HG02763 (cell line): ENCODE data around the gene CELSR3.

Source experiments
- ATAC-seq: cut with Tn5 transposase; IDR thresholded peaks from one replicate; pipeline ENCODE4 v1.9.1; 2021; ENCODE audit warnings: mild to moderate bottlenecking, moderate library complexity; ENCODE audit not compliant: unreplicated experiment

CELSR3 gene

DNA sequence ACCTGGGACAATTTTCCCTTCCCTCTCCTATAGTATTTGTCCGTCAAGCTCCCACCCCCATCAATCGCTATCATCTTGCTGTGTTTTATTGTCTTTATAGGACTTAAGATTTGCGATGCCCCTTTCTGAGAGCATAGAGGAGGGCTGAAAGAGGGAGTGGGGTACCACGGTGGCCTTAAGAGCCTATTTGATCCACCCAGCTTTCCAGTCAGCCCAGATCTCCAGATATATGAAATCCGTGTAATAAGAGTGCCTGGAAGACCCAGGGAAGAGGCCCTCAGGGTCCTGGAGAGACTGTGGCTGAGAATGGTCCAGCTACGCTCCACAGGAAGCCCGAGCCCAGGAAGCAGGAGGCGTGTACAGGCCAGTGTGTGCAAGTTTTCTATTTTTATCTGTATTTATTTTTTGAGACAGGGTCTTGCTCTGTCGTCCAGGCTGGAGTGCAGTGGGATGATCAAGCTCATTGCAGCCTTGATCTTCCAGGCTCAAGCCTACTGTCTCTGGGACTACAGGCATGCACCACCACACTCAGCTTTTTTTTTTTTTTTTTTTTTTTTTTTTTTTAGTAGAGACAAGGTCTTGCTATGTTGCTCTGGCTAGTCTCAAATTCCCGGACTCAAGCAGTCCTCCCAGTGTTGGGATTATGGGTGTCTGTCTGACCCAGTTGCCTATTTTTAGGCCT is 24.0 kb upstream of the CELSR3 start:
- no peak for ATAC-seq

GRCh38 chr3:48685603-48686511 is 23.2 kb upstream of the CELSR3 start, which contains the start of gene NCKIPSD:
Gene NCKIPSD (minus strand): TSS chr3:48685915. CDS start chr3:48685807, 108 bp downstream.
- peak; percentile 71 for ATAC-seq

DNA sequence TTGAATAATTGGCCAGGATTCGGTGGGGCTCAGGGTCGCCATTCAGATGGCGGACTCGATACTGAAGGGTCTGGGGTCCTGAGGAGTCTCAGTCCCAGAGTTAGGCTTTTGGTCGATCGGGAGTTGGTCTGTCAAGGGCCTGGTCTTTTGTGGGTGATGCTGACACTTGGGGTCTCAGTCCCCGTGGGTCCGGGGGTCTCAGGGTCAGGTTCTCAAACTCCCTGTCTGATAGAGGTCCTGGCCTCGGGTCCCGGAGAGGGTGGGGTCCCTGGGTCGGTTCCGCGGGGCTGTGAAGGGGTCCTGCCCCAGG is 22.6 kb upstream of the CELSR3 start:
- ATAC-seq = no peak

DNA sequence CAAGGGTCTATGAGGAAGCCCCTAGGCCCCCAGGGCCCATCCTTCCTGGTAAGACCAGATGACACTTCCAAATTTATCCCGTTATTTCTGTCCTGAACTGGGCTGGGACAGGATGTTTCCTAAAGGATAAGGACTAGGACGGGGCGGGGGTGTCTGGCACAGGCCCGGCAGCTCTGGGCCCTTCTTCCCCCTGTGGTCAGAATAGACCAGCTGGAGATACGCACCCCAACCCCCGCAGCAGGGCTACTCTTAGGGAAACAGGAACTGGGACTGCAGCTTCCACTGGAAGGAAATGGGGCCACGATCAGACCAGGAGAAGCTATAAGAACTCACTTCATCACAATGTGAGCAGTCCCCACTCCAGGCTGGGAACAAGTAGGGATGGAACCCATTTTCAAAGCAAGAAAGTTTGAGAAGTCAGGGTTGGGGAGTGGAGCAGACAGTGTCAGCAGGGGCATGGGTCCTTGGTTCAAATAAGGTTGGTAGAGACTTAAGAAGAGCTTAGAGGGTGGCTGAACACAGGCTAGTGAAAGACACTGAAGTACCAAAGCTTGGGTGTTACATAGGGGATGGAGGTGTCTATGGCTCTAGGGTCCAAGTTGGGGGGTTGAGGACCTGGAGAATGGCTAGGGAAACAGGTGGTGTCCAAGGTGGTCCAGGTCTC is 21.9 kb upstream of the CELSR3 start:
- no peak for ATAC-seq

DNA sequence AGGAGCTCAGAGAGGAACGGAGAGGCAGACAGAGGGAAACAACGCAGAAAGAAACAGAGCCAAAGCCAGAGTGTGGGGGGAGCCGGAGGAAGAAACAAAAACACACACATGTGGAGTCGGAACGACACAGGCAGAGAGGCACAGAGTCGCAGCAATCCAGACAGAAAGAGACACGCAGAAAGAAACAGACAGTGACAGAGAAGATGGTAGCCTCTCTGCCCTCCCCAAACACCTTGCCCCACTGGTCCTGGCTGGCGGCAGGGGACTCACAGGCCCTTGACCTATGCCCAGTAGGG is 21.3 kb upstream of the CELSR3 start:
- ATAC-seq = no peak

DNA sequence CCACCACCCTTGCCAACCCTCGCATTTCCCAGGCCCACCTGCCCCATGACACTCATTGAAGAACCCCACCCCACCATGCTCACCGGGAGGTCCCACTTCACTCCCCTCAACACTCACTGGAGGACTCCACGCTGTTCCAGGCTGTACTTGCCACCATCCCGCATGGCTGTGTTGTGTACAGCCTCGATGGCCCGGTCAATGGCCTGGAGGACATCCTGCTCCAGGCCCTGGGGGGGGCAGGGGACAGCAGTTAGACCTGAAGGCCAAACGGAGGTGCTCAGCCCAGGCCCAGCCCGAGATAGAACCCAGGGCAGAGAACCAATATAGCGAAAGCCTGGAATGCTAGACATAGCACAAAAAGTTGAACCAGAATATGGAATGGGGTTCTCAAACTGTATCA is 20.1 kb upstream of the CELSR3 start:
- no peak for ATAC-seq

GRCh38 chr3:48681974-48682610 is 19.4 kb upstream of the CELSR3 start:
- ATAC-seq = no peak

DNA sequence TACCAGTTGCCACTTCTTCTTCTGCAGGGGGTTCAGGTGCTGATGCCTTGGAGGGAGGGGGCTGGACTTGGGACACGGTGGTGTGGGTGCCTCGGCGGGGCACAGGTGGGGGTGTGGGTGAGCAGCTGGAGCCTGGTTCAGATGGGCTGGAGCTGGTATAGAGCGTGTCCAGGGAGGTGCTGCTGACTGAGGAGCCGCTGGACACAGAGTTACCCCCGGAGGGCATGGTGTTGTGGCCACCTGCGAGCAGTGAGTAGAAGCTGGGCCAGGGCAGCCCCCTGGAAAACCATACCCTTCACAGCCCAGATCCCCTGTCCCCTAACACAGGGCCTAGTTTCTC is 18.8 kb upstream of the CELSR3 start:
- ATAC-seq = no peak

- ATAC-seq = no peak
Observed at GRCh38 chr3:48680811-48681540, 18.3 kb upstream of the CELSR3 start.

GRCh38 chr3:48679411-48680391 is 17.0 kb upstream of the CELSR3 start:
- ATAC-seq = no peak

- no peak for ATAC-seq
Observed at GRCh38 chr3:48678566-48679380, 16.1 kb upstream of the CELSR3 start.

DNA sequence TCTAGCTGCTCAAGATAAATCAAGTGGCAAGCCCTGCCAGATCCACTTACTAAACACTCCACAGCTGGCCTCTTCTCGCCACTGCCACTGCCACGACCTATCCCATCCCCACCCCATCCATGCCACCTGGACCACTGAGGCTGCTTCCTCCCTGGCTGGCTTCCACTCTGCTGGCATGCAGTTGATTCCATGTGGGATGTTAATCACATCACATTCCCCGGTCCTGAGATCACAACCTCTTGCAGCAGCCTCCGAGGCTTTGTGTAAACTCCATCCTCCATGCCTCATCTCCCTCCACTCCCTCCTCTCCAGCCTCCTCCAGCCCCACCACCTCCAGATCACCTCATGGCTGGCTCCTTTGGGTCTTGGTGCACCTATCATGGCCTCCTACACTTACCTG is 15.4 kb upstream of the CELSR3 start:
- ATAC-seq = no peak

DNA sequence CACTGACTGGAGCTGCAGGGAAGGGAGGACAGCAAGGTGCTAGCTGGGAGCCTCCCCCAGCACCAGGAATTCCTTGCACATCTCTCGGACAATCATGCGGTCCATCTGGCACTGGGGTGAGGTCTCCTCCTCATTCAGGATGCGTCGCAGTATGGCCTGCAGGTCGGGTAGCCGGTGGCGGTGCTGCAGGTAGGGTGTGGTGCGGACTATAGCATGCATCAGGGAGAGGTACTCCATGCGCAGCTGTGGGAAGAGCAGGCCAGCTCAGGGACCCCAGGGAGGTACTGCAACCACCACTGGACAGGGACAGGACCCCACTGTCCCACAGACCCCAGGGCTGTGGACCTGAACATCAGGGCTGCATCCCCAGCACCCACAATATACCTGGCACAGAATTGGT is 11.8 kb upstream of the CELSR3 start:
- ATAC-seq = no peak

DNA sequence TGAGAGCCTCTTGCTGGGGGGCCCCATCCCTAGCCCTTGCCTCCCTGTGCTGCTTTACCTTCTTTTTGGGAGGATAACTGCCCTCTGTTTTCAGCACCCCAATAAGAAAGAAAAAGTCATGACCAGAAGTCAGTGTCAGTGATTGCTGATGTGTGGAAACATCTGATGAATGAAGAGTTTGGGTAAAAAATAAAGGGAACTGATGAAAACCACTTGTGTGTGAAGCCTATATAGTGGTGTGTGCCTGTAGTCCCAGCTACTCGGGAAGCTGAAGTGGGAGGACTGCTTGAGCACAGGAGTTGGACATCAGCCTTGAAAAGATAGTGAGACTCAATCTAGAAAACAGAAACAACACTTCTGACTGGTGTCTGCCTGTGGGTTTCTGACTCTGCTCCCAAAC is 9.8 kb upstream of the CELSR3 start:
- no peak for ATAC-seq

- no peak for ATAC-seq
Observed at GRCh38 chr3:48664929-48665328, 2.2 kb upstream of the CELSR3 start.

GRCh38 chr3:48664313-48664644 is 1.6 kb upstream of the CELSR3 start:
- ATAC-seq = no peak

DNA sequence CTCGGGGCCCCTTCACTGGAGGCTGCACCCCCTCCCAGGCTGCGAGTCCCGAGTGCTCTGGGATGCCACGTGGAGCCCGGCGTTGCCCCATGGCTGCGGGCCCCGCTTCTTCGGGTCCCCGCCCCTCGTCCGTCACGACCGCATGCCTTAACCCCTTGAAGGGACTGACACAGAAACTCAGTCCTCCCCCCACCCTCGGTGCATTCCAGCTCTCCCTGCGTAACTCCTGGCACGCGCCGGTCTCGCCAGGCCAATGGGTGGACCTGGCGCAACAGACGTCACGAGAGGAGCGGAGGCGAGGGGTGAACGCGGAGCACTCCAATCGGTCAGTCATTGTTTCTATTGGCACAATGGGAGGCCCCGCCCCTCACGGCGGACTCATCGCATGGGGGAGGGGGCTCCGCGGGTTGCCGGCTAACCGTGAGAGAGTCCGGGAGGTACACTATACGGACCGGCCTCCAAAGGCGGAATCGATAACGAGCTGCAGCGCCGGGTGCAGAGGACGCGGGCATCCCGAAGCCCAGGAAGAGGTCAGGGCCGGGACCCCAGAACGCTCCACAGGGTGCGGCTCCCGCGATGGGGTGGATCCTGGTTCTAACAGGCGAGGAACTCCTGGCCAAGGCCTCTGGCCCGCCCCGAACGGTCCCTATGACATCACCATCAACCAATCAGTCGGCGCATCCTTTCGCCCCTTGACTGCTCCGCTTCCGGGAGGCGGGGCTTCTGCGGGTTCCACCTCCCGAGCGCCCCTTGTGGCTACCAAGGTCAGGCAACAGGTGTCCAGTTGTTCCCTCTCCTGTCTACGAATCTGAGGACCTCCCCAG is 1.0 kb upstream of the CELSR3 start:
- ATAC-seq = peak; percentile 80

DNA sequence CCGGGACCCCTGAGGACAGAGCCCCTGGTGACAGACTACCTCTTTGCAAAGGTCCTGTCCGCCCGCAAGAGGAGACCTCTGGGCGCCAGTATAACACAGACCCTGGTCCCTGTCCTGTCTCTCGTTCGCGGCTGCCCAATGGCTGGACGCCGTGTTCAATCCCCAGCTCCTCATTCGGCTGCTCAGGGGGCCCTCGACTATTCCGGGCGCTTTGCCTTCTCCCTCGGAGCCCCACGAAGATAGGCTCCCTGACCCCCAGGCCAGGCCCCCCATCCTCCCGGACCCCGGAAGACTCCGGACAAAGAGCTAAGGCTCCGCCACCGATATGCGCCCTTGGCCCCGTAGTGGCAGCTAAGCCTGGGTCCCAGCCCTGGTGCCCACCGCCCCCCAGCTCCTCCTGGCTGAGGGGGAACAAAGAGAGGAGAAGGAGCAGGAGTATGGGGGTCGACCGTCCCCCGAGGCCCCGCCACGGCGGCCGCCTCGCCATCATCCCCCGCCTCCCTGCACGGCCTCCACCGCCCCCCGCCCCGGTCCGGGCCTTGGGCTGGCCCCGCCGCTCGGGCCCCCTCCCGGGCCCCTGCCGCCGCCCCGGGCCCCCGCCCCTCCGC is 437 bp downstream of the CELSR3 start:
- no peak for ATAC-seq
